H1 (cell line): ENCODE measurements around the gene LSM10.

Source experiments
- JUN ChIP-seq: IDR thresholded peaks from 2 replicates; pipeline ENCODE4 v1.6.1; 2011; ENCODE audit warnings: low read depth, mild to moderate bottlenecking, improper control_type of control experiment, low read length
- POLR2A ChIP-seq, 2 experiments: IDR thresholded peaks; 1 replicate in 1 of 2; 2 replicates in 1 of 2; pipeline ENCODE4 v1.6.1; 2011; ENCODE audit warnings: low read depth in 2 of 2, low read length in 2 of 2, mild to moderate bottlenecking in 2 of 2; ENCODE audit errors: control extremely low read depth in 1 of 2
- POLR2AphosphoS5 ChIP-seq: IDR thresholded peaks from 2 replicates; pipeline ENCODE4 v1.6.1; 2011; ENCODE audit warnings: low read depth, low read length
- TAF1 ChIP-seq: IDR thresholded peaks from 2 replicates; pipeline ENCODE4 v1.6.1; 2011; ENCODE audit warnings: mild to moderate bottlenecking, low read depth, low read length
- TF ChIP-seq, protein P1 (sequence below), 3 experiments: IDR thresholded peaks; 1 replicate in 2 of 3; 2 replicates in 1 of 3; pipeline versions ENCODE4 v1.5.1 to v1.6.1; 2011; ENCODE audit warnings: low read length in 3 of 3, mild to moderate bottlenecking in 3 of 3, inconsistent platforms in 2 of 3, low read depth in 1 of 3, moderate library complexity in 1 of 3; ENCODE audit not compliant: insufficient read depth in 1 of 3; ENCODE audit errors: control extremely low read depth in 1 of 3

DNA sequence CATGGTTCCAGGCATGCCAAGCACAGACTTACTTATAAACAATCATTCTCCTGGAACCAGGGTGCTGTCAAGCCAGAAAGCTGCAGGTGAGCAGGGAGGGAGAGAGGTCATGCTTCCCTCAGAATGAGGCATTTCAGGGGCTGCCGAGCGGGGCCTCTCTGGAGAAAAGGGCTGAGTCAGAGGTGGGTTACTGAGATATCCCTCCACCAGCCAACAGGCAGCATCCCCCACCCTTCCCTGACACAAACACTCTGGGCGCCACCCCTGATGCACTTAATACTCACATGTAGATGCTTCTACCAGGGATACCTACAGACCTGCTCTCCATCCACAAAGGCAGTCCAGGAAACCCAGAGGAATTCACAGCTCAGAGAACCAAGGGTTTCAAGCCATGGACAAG, 25.1 kb downstream of the LSM10 start:
- TF ChIP-seq, protein P1, sequence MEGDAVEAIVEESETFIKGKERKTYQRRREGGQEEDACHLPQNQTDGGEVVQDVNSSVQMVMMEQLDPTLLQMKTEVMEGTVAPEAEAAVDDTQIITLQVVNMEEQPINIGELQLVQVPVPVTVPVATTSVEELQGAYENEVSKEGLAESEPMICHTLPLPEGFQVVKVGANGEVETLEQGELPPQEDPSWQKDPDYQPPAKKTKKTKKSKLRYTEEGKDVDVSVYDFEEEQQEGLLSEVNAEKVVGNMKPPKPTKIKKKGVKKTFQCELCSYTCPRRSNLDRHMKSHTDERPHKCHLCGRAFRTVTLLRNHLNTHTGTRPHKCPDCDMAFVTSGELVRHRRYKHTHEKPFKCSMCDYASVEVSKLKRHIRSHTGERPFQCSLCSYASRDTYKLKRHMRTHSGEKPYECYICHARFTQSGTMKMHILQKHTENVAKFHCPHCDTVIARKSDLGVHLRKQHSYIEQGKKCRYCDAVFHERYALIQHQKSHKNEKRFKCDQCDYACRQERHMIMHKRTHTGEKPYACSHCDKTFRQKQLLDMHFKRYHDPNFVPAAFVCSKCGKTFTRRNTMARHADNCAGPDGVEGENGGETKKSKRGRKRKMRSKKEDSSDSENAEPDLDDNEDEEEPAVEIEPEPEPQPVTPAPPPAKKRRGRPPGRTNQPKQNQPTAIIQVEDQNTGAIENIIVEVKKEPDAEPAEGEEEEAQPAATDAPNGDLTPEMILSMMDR (IDR thresholded peaks at IDR 0.05; ENCODE audit: control extremely low read depth in 1 of 3, insufficient read depth in 1 of 3, low read depth in 1 of 3, low read length in 3 of 3), result no peak
- TF ChIP-seq JUN, result no peak
- no peak for TF ChIP-seq POLR2AphosphoS5
- TF ChIP-seq POLR2A (IDR thresholded peaks at IDR 0.05; ENCODE audit: control extremely low read depth in 1 of 2, low read depth in 2 of 2, low read length in 2 of 2), result no peak
- TF ChIP-seq TAF1, result no peak
